GM23338 (cell line): ENCODE results near the gene GPC5. TPM values are rescaled to one million over a fixed set of nuclear protein-coding genes. Genes with fewer than 3 reads are reported as not detected.

Experiments used
- ATAC-seq: fragments of 200-7000 bp; cut with Tn5 transposase; 3 replicates; pipeline ENCODE4 v1.9.1; 2020
- DNase-seq: peaks from one replicate; pipeline ENCODE4 v3.0.0-alpha.2; 2015; ENCODE audit warnings: low spot score
- H2AFZ ChIP-seq: fragments of 200-600 bp; sonication (generic); 2 replicates; pipeline ENCODE4 v1.8.0; 2016; ENCODE audit warnings: antibody characterized with exemption, mild to moderate bottlenecking, moderate library complexity
- H3F3A ChIP-seq: fragments of 200-600 bp; sonication (generic); replicated peaks from 2 replicates; pipeline ENCODE4 v1.8.0; 2017; ENCODE audit warnings: antibody characterized with exemption, mixed run types, low read depth
- H3K27ac ChIP-seq: fragments of 200-600 bp; sonication (generic); 2 replicates; pipeline ENCODE4 v1.6.1; 2016; ENCODE audit warnings: low read depth
- H3K27me3 ChIP-seq: fragments of 200-600 bp; sonication (generic); 2 replicates; pipeline ENCODE4 v1.8.0; 2016; ENCODE audit warnings: mild to moderate bottlenecking, mixed run types, moderate library complexity; ENCODE audit not compliant: insufficient read depth
- H3K36me3 ChIP-seq: fragments of 200-600 bp; sonication (generic); 2 replicates; pipeline ENCODE4 v1.8.0; 2016; ENCODE audit warnings: mild to moderate bottlenecking; ENCODE audit not compliant: insufficient read depth
- H3K4me1 ChIP-seq: fragments of 200-600 bp; sonication (generic); 2 replicates; pipeline ENCODE4 v1.8.0; 2016; ENCODE audit warnings: mild to moderate bottlenecking, moderate library complexity; ENCODE audit not compliant: insufficient read depth
- H3K4me2 ChIP-seq: fragments of 200-600 bp; sonication (generic); 2 replicates; pipeline ENCODE4 v1.7.1; 2017; ENCODE audit warnings: mixed run types
- H3K4me3 ChIP-seq: fragments of 200-600 bp; sonication (generic); 2 replicates; pipeline ENCODE4 v1.6.1; 2016; ENCODE audit warnings: mixed run types
- H3K79me2 ChIP-seq: fragments of 200-600 bp; sonication (generic); replicated peaks from 2 replicates; pipeline ENCODE4 v1.8.0; 2017; ENCODE audit warnings: mild to moderate bottlenecking; ENCODE audit not compliant: insufficient read depth
- H3K9me2 ChIP-seq: fragments of 200-600 bp; sonication (generic); 2 replicates; pipeline ENCODE4 v1.8.0; 2017; ENCODE audit not compliant: insufficient read depth
- H4K20me1 ChIP-seq: fragments of 200-600 bp; sonication (generic); replicated peaks from 2 replicates; pipeline ENCODE4 v1.8.0; 2017; ENCODE audit warnings: mild to moderate bottlenecking; ENCODE audit not compliant: insufficient read depth
- H3K27ac Mint-ChIP-seq: 2 replicates; pipeline ENCODE4 v1.8.0; 2020; ENCODE audit warnings: inconsistent platforms, mild to moderate bottlenecking, moderate library complexity, mixed read lengths
- H3K27me3 Mint-ChIP-seq: 3 replicates; pipeline ENCODE4 v1.8.0; 2022; ENCODE audit warnings: low read depth, mild to moderate bottlenecking, moderate library complexity, mixed read lengths, inconsistent platforms; ENCODE audit not compliant: insufficient read depth, poor library complexity
- H3K36me3 Mint-ChIP-seq: 3 replicates; pipeline ENCODE4 v1.8.0; 2021; ENCODE audit warnings: low read depth, mild to moderate bottlenecking, inconsistent platforms, moderate library complexity, mixed read lengths
- H3K4me1 Mint-ChIP-seq: 3 replicates; pipeline ENCODE4 v1.8.0; 2020; ENCODE audit warnings: mild to moderate bottlenecking, inconsistent platforms, mixed read lengths
- H3K4me3 Mint-ChIP-seq: 3 replicates; pipeline ENCODE4 v1.8.0; 2021; ENCODE audit warnings: moderate library complexity, mild to moderate bottlenecking, inconsistent platforms, mixed read lengths
- H3K9me3 Mint-ChIP-seq: 3 replicates; pipeline ENCODE4 v1.8.0; 2020; ENCODE audit warnings: moderate library complexity, mild to moderate bottlenecking, inconsistent platforms, mixed read lengths
- CTCF ChIP-seq, 2 experiments: fragments of 200-600 bp in 1 of 2; sonication (generic) in 1 of 2; conservative IDR thresholded peaks; 2 replicates each; pipeline versions ENCODE4 v1.5.1 to v1.6.1; 2016 to 2017; ENCODE audit warnings: antibody characterized with exemption in 2 of 2, low read depth in 2 of 2, mild to moderate bottlenecking in 2 of 2, moderate library complexity in 1 of 2
- polyA plus RNA-seq: library from polyadenylated mRNA; unstranded; fragments of >200 nt; fragmentation: Nextera tagmentation; extraction: Ambion mirVana; gene quantifications from 2 replicates; pipeline ENCODE4 v1.2.1, GENCODE V29; 2016
- total RNA-seq: library from RNA; depleted of rRNA; stranded (reverse); fragments of >200 nt; shearing (Covaris generic); gene quantifications from 2 replicates; pipeline ENCODE4 v1.2.3, GENCODE V29; 2014
- TF ChIP-seq, protein P1 (sequence below): fragments of 250-450 bp; sonication (Bioruptor Pico); IDR thresholded peaks from 2 replicates; pipeline ENCODE4 v1.5.0; 2020; ENCODE audit warnings: mild to moderate bottlenecking, moderate library complexity

Gene GPC5
- total and polyA plus RNA-seq, 2 experiments from 2014 or later, result 0.95 to 1.1 TPM

- Histone ChIP-seq H3K4me1 (no peaks in the 10 kb centered on the region; the same call in 1 of the 2 replicates), H3K9me2 (no peaks in the 10 kb centered on the region), H3K79me2 (no peaks in the 10 kb centered on the region), H3K27me3 (no peaks in the 10 kb centered on the region), H3F3A (peaks cover 23% of the 10 kb centered on the region; the same call in 1 of the 2 replicates), H4K20me1 (peaks cover 25% of the 10 kb centered on the region), H2AFZ (no peak overlapping the region), H3K27ac (peak overlapping the region; percentile 11), H3K4me2 (no peak overlapping the region), H3K36me3 (peaks cover 15% of the 10 kb centered on the region; the same call in 1 of the 2 replicates), H3K4me3 (no peak overlapping the region)
- DNase-seq (no peak), ATAC-seq (no peak; the same call in 2 of the 3 replicates)
- H3K27me3 Mint-ChIP-seq, result peaks cover 9% of the 10 kb centered on the region
- no peaks in the 10 kb centered on the region; the same call in 2 of the 3 replicates for H3K9me3 Mint-ChIP-seq
- no peak overlapping the region for H3K4me3 Mint-ChIP-seq
- peaks cover 12% of the 10 kb centered on the region; the same call in 2 of the 3 replicates for H3K4me1 Mint-ChIP-seq
- no peak for TF ChIP-seq CTCF (conservative IDR thresholded peaks at IDR 0.05; ENCODE audit: low read depth in 2 of 2)
- TF ChIP-seq, protein P1, sequence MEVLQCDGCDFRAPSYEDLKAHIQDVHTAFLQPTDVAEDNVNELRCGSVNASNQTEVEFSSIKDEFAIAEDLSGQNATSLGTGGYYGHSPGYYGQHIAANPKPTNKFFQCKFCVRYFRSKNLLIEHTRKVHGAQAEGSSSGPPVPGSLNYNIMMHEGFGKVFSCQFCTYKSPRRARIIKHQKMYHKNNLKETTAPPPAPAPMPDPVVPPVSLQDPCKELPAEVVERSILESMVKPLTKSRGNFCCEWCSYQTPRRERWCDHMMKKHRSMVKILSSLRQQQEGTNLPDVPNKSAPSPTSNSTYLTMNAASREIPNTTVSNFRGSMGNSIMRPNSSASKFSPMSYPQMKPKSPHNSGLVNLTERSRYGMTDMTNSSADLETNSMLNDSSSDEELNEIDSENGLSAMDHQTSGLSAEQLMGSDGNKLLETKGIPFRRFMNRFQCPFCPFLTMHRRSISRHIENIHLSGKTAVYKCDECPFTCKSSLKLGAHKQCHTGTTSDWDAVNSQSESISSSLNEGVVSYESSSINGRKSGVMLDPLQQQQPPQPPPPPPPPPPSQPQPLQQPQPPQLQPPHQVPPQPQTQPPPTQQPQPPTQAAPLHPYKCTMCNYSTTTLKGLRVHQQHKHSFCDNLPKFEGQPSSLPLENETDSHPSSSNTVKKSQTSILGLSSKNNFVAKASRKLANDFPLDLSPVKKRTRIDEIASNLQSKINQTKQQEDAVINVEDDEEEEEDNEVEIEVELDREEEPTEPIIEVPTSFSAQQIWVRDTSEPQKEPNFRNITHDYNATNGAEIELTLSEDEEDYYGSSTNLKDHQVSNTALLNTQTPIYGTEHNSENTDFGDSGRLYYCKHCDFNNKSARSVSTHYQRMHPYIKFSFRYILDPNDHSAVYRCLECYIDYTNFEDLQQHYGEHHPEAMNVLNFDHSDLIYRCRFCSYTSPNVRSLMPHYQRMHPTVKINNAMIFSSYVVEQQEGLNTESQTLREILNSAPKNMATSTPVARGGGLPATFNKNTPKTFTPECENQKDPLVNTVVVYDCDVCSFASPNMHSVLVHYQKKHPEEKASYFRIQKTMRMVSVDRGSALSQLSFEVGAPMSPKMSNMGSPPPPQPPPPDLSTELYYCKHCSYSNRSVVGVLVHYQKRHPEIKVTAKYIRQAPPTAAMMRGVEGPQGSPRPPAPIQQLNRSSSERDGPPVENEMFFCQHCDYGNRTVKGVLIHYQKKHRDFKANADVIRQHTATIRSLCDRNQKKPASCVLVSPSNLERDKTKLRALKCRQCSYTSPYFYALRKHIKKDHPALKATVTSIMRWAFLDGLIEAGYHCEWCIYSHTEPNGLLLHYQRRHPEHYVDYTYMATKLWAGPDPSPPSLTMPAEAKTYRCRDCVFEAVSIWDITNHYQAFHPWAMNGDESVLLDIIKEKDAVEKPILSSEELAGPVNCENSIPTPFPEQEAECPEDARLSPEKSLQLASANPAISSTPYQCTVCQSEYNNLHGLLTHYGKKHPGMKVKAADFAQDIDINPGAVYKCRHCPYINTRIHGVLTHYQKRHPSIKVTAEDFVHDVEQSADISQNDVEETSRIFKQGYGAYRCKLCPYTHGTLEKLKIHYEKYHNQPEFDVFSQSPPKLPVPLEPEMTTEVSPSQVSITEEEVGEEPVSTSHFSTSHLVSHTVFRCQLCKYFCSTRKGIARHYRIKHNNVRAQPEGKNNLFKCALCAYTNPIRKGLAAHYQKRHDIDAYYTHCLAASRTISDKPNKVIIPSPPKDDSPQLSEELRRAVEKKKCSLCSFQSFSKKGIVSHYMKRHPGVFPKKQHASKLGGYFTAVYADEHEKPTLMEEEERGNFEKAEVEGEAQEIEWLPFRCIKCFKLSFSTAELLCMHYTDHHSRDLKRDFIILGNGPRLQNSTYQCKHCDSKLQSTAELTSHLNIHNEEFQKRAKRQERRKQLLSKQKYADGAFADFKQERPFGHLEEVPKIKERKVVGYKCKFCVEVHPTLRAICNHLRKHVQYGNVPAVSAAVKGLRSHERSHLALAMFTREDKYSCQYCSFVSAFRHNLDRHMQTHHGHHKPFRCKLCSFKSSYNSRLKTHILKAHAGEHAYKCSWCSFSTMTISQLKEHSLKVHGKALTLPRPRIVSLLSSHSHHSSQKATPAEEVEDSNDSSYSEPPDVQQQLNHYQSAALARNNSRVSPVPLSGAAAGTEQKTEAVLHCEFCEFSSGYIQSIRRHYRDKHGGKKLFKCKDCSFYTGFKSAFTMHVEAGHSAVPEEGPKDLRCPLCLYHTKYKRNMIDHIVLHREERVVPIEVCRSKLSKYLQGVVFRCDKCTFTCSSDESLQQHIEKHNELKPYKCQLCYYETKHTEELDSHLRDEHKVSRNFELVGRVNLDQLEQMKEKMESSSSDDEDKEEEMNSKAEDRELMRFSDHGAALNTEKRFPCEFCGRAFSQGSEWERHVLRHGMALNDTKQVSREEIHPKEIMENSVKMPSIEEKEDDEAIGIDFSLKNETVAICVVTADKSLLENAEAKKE (CRISPR knock-in tag), result no peak
- no peak overlapping the region for H3K27ac Mint-ChIP-seq
- H3K36me3 Mint-ChIP-seq, result peaks cover 37% of the 10 kb centered on the region
These were observed 38.1 kb upstream of the GPC5 start for GRCh38 chr13:91360246-91360751.
